HG03457 (cell line): ENCODE results near the gene PRPF19.

Source experiments
- ATAC-seq: cut with Tn5 transposase; IDR thresholded peaks from one replicate; pipeline ENCODE4 v1.9.1; 2021; ENCODE audit warnings: moderate number of reproducible peaks; ENCODE audit not compliant: unreplicated experiment

Gene PRPF19

DNA sequence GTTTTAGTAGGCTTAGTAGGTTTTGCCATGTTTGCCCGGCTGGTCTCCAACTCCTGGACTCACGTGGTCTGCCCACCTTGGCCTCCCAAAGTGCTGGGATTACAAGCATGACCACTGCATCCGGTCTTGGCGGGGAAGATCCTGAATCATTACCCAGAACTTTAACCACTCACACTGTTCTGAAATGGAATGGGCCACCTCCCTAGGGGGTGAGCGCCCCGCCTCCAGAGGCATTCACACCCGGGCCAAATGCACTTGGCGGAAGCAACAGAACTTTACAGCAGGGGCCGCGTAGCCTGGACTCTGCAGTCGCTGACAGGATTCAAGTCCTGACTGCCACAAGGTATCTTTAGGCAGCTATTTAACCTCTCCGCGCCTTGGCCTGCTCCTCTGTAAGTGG is 59.1 kb downstream of the PRPF19 start:
- ATAC-seq, result no peak

DNA sequence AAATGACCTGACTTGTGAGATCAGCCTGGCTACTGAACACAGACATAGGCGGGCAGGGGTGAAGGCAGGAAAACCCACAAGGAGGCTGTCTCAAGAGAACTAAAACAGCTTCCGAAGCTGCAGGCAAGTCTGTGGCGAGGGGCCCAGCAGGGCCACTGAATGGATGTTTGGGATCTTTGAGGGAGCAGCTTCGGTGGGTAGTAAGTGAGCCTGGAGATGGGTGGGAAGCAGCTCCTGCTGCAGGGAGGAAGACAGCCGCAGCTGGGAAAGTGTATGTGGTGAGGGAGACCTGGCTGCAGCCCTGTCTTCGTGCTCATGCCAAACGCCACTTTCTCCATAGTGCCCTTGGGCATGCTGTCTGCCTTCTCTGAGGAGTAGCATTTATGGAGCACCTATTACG is 61.0 kb downstream of the PRPF19 start:
- no peak for ATAC-seq

DNA sequence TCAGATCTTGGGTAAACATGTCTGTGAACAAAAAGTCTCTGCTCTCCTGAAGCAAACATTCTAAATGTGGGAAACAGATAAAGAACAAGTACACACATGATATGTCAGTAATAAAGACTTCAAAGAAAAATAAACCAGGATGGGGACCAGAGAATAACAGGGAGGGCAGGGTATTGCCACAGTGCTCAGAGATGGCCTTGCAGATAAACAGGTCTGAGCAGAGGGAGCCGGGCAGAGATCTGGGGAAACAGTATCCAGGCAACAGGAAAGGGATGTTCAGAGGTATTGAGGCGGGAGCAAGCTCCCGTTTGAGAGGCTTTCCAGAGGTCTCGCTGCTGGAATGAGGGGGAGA is 61.5 kb downstream of the PRPF19 start:
- ATAC-seq, result no peak

DNA sequence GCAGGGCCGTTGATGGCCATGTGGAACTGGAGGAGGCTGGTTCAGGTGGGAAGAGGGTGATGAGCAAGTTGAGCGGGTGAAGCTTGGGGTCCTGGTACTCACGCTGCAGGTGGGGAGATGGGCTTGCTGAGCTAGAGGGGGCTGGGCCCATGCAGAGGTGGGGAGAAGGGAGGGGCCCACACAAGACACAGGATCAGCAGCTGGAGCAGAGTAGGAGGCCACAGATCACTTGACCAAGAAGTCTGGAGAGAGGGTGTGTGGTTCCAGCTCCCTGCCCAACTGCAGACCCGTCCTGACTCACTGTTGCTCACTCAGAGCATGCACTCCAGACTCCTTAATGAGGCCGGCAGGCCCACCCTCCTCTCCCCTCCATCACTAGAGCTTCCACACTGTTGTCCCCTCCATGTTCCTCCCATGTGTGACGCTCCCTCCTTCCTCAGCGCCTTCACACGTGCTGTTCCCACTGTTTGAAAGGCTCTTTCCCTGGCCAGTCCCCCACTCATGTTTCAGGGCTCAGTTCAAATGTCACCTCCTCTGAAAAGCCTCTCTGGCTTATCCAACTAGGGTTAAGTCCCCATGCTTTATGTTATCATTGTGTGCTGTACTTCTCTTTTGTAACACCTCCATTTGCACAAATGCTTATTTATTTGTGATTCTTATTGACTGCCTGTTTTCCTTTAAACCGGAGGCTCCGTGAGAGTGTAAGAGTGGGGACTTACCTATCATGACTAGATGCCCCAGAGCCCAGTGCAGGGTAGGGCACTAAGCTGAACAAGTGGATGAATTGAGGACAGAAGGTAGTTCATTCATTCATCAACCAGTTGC is 62.1 kb downstream of the PRPF19 start:
- ATAC-seq, result no peak

DNA sequence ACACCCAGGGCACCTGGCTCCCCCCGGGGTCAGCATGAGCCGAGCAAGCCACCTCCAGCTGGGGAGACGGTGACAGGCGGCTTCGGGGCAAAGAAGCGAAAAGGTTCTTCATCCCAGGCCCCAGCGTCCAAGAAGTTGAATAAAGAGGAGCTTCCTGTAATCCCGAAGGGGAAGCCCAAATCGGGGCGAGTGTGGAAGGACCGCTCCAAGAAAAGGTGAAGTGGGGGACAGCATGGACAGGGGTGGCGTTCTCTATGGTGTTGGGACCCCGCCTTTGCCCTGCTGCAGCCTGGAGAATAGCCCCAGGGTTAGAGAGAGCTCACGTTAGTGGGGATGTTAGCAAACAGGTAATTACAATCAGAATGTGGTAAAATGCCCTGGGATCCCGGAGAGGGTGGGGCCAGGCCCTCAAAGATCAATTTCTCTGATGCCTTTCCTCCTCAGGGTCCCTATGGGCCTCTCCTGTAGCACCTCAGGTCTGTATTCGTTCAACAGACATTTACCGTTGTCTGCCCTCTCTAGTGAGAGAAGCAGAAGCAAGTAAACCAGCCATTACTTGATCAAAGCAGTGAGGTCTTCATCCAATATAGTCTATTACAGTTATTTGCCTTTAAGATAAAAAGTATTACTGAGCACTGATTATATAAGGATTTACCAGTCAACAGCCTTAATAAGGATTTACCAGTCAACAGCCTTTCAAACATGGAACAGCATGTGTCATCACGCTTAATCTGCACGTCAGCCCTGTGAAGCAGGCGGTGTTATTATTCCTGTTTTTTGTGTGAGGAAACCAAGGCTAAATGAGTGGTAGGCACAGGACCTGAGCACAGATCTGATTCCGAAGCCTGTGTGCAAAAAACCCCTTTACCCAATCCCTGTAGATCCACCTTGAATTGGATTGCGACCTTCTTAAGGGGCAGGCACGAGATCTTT is 63.5 kb downstream of the PRPF19 start:
- no peak for ATAC-seq

DNA sequence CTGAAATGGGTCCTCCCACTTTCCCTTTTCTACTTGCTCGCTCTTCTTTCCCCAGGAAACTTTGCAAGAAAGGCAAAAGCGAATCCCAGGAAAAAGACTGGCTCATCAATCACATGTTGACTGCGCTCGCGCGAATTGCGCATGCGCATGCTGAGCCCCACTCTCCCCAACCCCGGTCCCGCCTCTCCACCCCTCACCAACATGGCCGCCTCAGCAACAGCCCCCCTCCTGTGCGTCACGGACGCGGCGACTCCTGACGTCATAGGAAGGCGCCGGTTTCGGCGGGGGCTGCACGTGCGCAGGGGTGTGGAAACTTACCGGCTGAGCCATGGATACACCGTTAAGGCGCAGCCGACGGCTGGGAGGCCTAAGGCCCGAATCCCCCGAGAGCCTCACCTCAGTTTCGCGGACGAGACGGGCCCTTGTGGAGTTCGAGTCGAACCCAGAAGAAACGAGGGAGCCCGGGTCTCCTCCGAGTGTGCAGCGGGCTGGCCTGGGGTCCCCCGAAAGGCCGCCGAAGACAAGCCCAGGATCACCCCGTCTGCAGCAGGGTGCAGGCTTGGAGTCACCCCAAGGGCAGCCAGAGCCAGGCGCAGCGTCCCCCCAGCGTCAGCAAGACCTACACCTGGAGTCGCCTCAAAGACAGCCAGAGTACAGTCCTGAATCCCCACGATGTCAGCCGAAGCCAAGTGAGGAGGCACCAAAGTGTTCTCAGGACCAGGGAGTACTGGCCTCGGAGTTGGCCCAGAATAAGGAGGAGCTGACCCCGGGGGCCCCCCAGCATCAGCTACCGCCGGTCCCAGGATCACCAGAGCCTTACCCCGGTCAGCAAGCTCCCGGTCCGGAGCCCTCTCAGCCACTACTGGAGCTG is 64.4 kb downstream of the PRPF19 start, which contains the start of gene CCDC86:
Gene CCDC86 (plus strand): TSS at position 317 of the 871 bp plus-strand sequence. CDS start 12 bp downstream, at position 329.
- ATAC-seq, result peak; percentile 52
